ENCODE data around the gene ATL1.
A peak's percentile ranks its signal among the peaks of the same experiment; 100 is the strongest.
"Not testable (repeated sequence)": the region's sequence is repeated elsewhere in the genome, so short reads cannot be mapped to it uniquely, and the experiment has no call there.

The ATL1 gene

GRCh38 chr14:50533241-50533705 is 26.7 kb upstream of the ATL1 start:
- in situ Hi-C loops (cut with HindIII; ENCODE audit: low pct_ligation_motif_present, low pct_unique_long_range_greater_than_20kb, low sequenced_read_pairs) = no loop called here
- DNase-seq = no peak

- in situ Hi-C loops (cut with HindIII; ENCODE audit: low pct_ligation_motif_present, low pct_unique_long_range_greater_than_20kb, low sequenced_read_pairs) = no loop called here
- DNase-seq = no peak
These were observed 26.1 kb upstream of the ATL1 start for GRCh38 chr14:50533806-50534205.

- in situ Hi-C loops (cut with HindIII; ENCODE audit: low pct_ligation_motif_present, low pct_unique_long_range_greater_than_20kb, low sequenced_read_pairs) = no loop called here
- no peak for DNase-seq
These were observed 25.5 kb upstream of the ATL1 start for GRCh38 chr14:50534416-50534815.

- in situ Hi-C loops (cut with HindIII; ENCODE audit: low pct_ligation_motif_present, low pct_unique_long_range_greater_than_20kb, low sequenced_read_pairs) = no loop called here
- DNase-seq = no peak
These were observed 24.9 kb upstream of the ATL1 start for GRCh38 chr14:50534997-50535396.

- in situ Hi-C loops (cut with HindIII; ENCODE audit: low pct_ligation_motif_present, low pct_unique_long_range_greater_than_20kb, low sequenced_read_pairs); DNase-seq: not testable (repeated sequence)
These were observed 21.9 kb upstream of the ATL1 start for GRCh38 chr14:50538034-50538433.

GRCh38 chr14:50539051-50539450 is 20.9 kb upstream of the ATL1 start:
- in situ Hi-C loops (cut with HindIII; ENCODE audit: low pct_ligation_motif_present, low pct_unique_long_range_greater_than_20kb, low sequenced_read_pairs) = no loop called here
- no peak for DNase-seq

GRCh38 chr14:50541159-50541567 is 18.8 kb upstream of the ATL1 start:
- DNase-seq = no peak
- in situ Hi-C loops (cut with HindIII; ENCODE audit: low pct_ligation_motif_present, low pct_unique_long_range_greater_than_20kb, low sequenced_read_pairs) = no loop called here

- DNase-seq = peak; percentile 46
- in situ Hi-C loops (cut with HindIII; ENCODE audit: low pct_ligation_motif_present, low pct_unique_long_range_greater_than_20kb, low sequenced_read_pairs) = no loop called here
These were observed 17.0 kb upstream of the ATL1 start for GRCh38 chr14:50542941-50543418.

- DNase-seq = no peak
- in situ Hi-C loops (cut with HindIII; ENCODE audit: low pct_ligation_motif_present, low pct_unique_long_range_greater_than_20kb, low sequenced_read_pairs) = no loop called here
These were observed 15.0 kb upstream of the ATL1 start for GRCh38 chr14:50544911-50545310.

GRCh38 chr14:50545618-50546017 is 14.3 kb upstream of the ATL1 start:
- in situ Hi-C loops (cut with HindIII; ENCODE audit: low pct_ligation_motif_present, low pct_unique_long_range_greater_than_20kb, low sequenced_read_pairs) = no loop called here
- DNase-seq = no peak

GRCh38 chr14:50550294-50550693 is 9.7 kb upstream of the ATL1 start:
- DNase-seq = no peak
- in situ Hi-C loops (cut with HindIII; ENCODE audit: low pct_ligation_motif_present, low pct_unique_long_range_greater_than_20kb, low sequenced_read_pairs) = no loop called here

GRCh38 chr14:50551877-50552276 is 8.1 kb upstream of the ATL1 start:
- in situ Hi-C loops (cut with HindIII; ENCODE audit: low pct_ligation_motif_present, low pct_unique_long_range_greater_than_20kb, low sequenced_read_pairs) = no loop called here
- no peak for DNase-seq

GRCh38 chr14:50552796-50553195 is 7.1 kb upstream of the ATL1 start:
- DNase-seq; in situ Hi-C loops (cut with HindIII; ENCODE audit: low pct_ligation_motif_present, low pct_unique_long_range_greater_than_20kb, low sequenced_read_pairs): not testable (repeated sequence)

GRCh38 chr14:50560931-50561285 is 963 bp downstream of the ATL1 start:
- peak; percentile 70 for DNase-seq
- in situ Hi-C loops (cut with HindIII; ENCODE audit: low pct_ligation_motif_present, low pct_unique_long_range_greater_than_20kb, low sequenced_read_pairs) = no loop called here

GRCh38 chr14:50562841-50563240 is 2.9 kb downstream of the ATL1 start:
- no peak for DNase-seq
- in situ Hi-C loops (cut with HindIII; ENCODE audit: low pct_ligation_motif_present, low pct_unique_long_range_greater_than_20kb, low sequenced_read_pairs) = no loop called here

- in situ Hi-C loops (cut with HindIII; ENCODE audit: low pct_ligation_motif_present, low pct_unique_long_range_greater_than_20kb, low sequenced_read_pairs) = no loop called here
- no peak for DNase-seq
These were observed 9.8 kb downstream of the ATL1 start for GRCh38 chr14:50569714-50570274.

- in situ Hi-C loops (cut with HindIII; ENCODE audit: low pct_ligation_motif_present, low pct_unique_long_range_greater_than_20kb, low sequenced_read_pairs) = no loop called here
These were observed 13.9 kb downstream of the ATL1 start for GRCh38 chr14:50573862-50574261.

GRCh38 chr14:50575769-50576168 is 15.8 kb downstream of the ATL1 start:
- DNase-seq = no peak
- in situ Hi-C loops (cut with HindIII; ENCODE audit: low pct_ligation_motif_present, low pct_unique_long_range_greater_than_20kb, low sequenced_read_pairs) = no loop called here

More at GRCh38 chr14:50573862-50574261, 13.9 kb downstream of the ATL1 start:
- DNase-seq = no peak

GRCh38 chr14:50577982-50578381 is 18.0 kb downstream of the ATL1 start:
- in situ Hi-C loops (cut with HindIII; ENCODE audit: low pct_ligation_motif_present, low pct_unique_long_range_greater_than_20kb, low sequenced_read_pairs) = no loop called here
- no peak for DNase-seq

- no peak for DNase-seq
- in situ Hi-C loops (cut with HindIII; ENCODE audit: low pct_ligation_motif_present, low pct_unique_long_range_greater_than_20kb, low sequenced_read_pairs) = no loop called here
These were observed 18.5 kb downstream of the ATL1 start for GRCh38 chr14:50578433-50578832.

- no peak for DNase-seq
These were observed 30.5 kb downstream of the ATL1 start for GRCh38 chr14:50590464-50590863.

More at GRCh38 chr14:50590464-50590863, 30.5 kb downstream of the ATL1 start:
- in situ Hi-C loops (cut with HindIII; ENCODE audit: low pct_ligation_motif_present, low pct_unique_long_range_greater_than_20kb, low sequenced_read_pairs) = no loop called here

All from ACHN (cell line).